C4-2B (cell line): ENCODE results near the gene ZFYVE9.

ENCODE experiments used
- ZFX ChIP-seq: fragments of 450-650 bp; IDR thresholded peaks from 2 replicates; pipeline ENCODE4 v1.6.1; 2017
- TF ChIP-seq, protein P1 (sequence below): fragments of 450-650 bp; conservative IDR thresholded peaks from 2 replicates; pipeline ENCODE4 v1.5.1; 2017; ENCODE audit warnings: mild to moderate bottlenecking

GRCh38 chr1:52233463-52233862 lies 91.6 kb downstream of the ZFYVE9 start:
- TF ChIP-seq, protein P1, sequence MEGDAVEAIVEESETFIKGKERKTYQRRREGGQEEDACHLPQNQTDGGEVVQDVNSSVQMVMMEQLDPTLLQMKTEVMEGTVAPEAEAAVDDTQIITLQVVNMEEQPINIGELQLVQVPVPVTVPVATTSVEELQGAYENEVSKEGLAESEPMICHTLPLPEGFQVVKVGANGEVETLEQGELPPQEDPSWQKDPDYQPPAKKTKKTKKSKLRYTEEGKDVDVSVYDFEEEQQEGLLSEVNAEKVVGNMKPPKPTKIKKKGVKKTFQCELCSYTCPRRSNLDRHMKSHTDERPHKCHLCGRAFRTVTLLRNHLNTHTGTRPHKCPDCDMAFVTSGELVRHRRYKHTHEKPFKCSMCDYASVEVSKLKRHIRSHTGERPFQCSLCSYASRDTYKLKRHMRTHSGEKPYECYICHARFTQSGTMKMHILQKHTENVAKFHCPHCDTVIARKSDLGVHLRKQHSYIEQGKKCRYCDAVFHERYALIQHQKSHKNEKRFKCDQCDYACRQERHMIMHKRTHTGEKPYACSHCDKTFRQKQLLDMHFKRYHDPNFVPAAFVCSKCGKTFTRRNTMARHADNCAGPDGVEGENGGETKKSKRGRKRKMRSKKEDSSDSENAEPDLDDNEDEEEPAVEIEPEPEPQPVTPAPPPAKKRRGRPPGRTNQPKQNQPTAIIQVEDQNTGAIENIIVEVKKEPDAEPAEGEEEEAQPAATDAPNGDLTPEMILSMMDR: no peak
- no peak for TF ChIP-seq ZFX
